ENCODE results near the gene FBXW12. TPM values are rescaled to one million over a fixed set of nuclear protein-coding genes. Genes with fewer than 3 reads are reported as not detected.

The FBXW12 gene
- polyA plus RNA-seq, 1 donor from 2014 or later, result not detected

GRCh38 chr3:48419149-48419548 is 47.1 kb downstream of the FBXW12 start:
- no peaks in the 10 kb centered on the region for H3K9me3 ChIP-seq (ENCODE audit: low read length)
- no peaks in the 10 kb centered on the region for H3K9me2 ChIP-seq (ENCODE audit: insufficient read depth, low read length)
- peaks cover 3% of the 10 kb centered on the region for H4K20me1 ChIP-seq (ENCODE audit: insufficient read depth)
- no peak overlapping the region for H3K9ac ChIP-seq (ENCODE audit: low read length)
- no peaks in the 10 kb centered on the region for H3K27me3 ChIP-seq (ENCODE audit: insufficient read depth, low read depth, low read length)
- H3F3A ChIP-seq (ENCODE audit: insufficient read depth, low read length, poor library complexity, severe bottlenecking), result no peaks in the 10 kb centered on the region
- no peak overlapping the region for H2AFZ ChIP-seq (ENCODE audit: low read depth, low read length)
- H3K79me2 ChIP-seq (replicated peaks; ENCODE audit: insufficient read depth, low read length), result peaks cover 16% of the 10 kb centered on the region
- H3K27ac ChIP-seq (ENCODE audit: low read length), result no peak overlapping the region
- no peaks in the 10 kb centered on the region for H3K36me3 ChIP-seq (ENCODE audit: insufficient read depth, low read length)
- no peak overlapping the region for H3K4me3 ChIP-seq (ENCODE audit: low read length)
- no peak overlapping the region for H3K4me2 ChIP-seq (ENCODE audit: low read length)
- TF ChIP-seq TAF1 (IDR thresholded peaks at IDR 0.05; ENCODE audit: low read depth) (no peak), CTCF (IDR thresholded peaks at IDR 0.05; ENCODE audit: poor library complexity, severe bottlenecking) (no peak), MXI1 (conservative IDR thresholded peaks at IDR 0.05; ENCODE audit: poor library complexity, severe bottlenecking) (no peak), REST (IDR thresholded peaks at IDR 0.05; ENCODE audit: borderline replicate concordance) (no peak), POLR2AphosphoS5 (IDR thresholded peaks at IDR 0.05) (no peak), RAD21 (conservative IDR thresholded peaks at IDR 0.05) (no peak), EZH2 (IDR thresholded peaks at IDR 0.05; ENCODE audit: borderline replicate concordance, insufficient read depth, low read length, poor library complexity, severe bottlenecking) (no peak), EP300 (conservative IDR thresholded peaks at IDR 0.05; ENCODE audit: poor library complexity, severe bottlenecking) (no peak), SMC3 (conservative IDR thresholded peaks at IDR 0.05; ENCODE audit: poor library complexity) (no peak)

DNA sequence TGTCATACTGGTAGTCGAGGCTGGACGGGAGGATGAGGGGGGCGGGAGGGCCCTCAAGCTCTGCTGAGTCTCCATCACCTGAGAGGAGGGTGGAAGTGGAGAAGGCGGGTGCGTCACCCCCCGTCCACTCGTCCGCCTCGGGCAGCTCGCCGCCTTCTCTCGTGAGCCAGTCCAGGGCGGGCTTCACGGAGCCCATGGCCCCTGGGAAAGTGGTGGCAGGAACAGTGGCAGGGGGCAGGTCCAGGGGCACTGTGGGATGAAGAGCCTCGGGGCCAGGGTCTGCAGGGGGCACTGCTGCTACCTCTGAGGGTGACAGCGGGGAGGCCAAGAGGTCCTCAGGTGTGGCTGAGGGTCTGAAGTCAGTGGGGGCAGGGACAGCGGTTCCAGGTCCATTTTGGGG is 47.6 kb downstream of the FBXW12 start:
- Histone ChIP-seq H3K36me3 (ENCODE audit: insufficient read depth, low read length) (no peaks in the 10 kb centered on the region), H3K9ac (ENCODE audit: low read length) (no peak overlapping the region), H3K79me2 (replicated peaks; ENCODE audit: insufficient read depth, low read length) (peaks cover 21% of the 10 kb centered on the region), H4K20me1 (ENCODE audit: insufficient read depth) (peaks cover 3% of the 10 kb centered on the region), H3K27ac (ENCODE audit: low read length) (no peak overlapping the region), H3K9me3 (ENCODE audit: low read length) (no peaks in the 10 kb centered on the region), H3K4me2 (ENCODE audit: low read length) (no peak overlapping the region), H3K4me3 (ENCODE audit: low read length) (no peak overlapping the region), H3K9me2 (ENCODE audit: insufficient read depth, low read length) (no peaks in the 10 kb centered on the region), H2AFZ (ENCODE audit: low read depth, low read length) (no peak overlapping the region), H3F3A (ENCODE audit: insufficient read depth, low read length, poor library complexity, severe bottlenecking) (no peaks in the 10 kb centered on the region), H3K27me3 (ENCODE audit: insufficient read depth, low read depth, low read length) (no peaks in the 10 kb centered on the region)
- TF ChIP-seq EZH2 (IDR thresholded peaks at IDR 0.05; ENCODE audit: borderline replicate concordance, insufficient read depth, low read length, poor library complexity, severe bottlenecking) (no peak), CTCF (IDR thresholded peaks at IDR 0.05; ENCODE audit: poor library complexity, severe bottlenecking) (no peak), POLR2AphosphoS5 (IDR thresholded peaks at IDR 0.05) (no peak), REST (IDR thresholded peaks at IDR 0.05; ENCODE audit: borderline replicate concordance) (no peak), SMC3 (conservative IDR thresholded peaks at IDR 0.05; ENCODE audit: poor library complexity) (no peak), RAD21 (conservative IDR thresholded peaks at IDR 0.05) (no peak), EP300 (conservative IDR thresholded peaks at IDR 0.05; ENCODE audit: poor library complexity, severe bottlenecking) (no peak), TAF1 (IDR thresholded peaks at IDR 0.05; ENCODE audit: low read depth) (no peak), MXI1 (conservative IDR thresholded peaks at IDR 0.05; ENCODE audit: poor library complexity, severe bottlenecking) (no peak)
